SK-N-SH (cell line): ENCODE data around the gene IL21R. TPM values are rescaled to one million over a fixed set of nuclear protein-coding genes. Genes with fewer than 3 reads are reported as not detected.

ENCODE experiments used
- CTCF ChIA-PET: fragments of 300-600, 350-600 bp; formaldehyde crosslinking; extraction: SDS; loops from one replicate; lab custom pipeline; 2021; lab: Yijun Ruan, JAX
- POLR2A ChIA-PET: fragments of 350-600 bp; sonication (Branson Sonifier 250); formaldehyde crosslinking; extraction: SDS; loops from one replicate; lab custom pipeline; 2020; ENCODE audit warnings: antibody characterized with exemption, inconsistent platforms; lab: Yijun Ruan, JAX
- DNase-seq: peaks from one replicate; pipeline ENCODE4 v3.0.0; 2012
- H2AFZ ChIP-seq: fragments of 200-600 bp; sonication (generic); 2 replicates; pipeline ENCODE4 v1.8.1; 2016; ENCODE audit warnings: antibody characterized with exemption, mild to moderate bottlenecking, low read depth
- H3F3A ChIP-seq: fragments of 200-600 bp; sonication (generic); replicated peaks from 2 replicates; pipeline ENCODE3; 2016; ENCODE audit warnings: antibody characterized with exemption, mild to moderate bottlenecking; ENCODE audit not compliant: insufficient read depth
- H3K27ac ChIP-seq, 2 experiments: fragments of 200-500 bp in 1 of 2; fragments of 200-600 bp in 1 of 2; sonication (Bioruptor generic) in 1 of 2; sonication (generic), shearing (Covaris generic) in 1 of 2; 2 replicates each; pipeline versions ENCODE4 v1.5.1 to v1.6.1; 2014 to 2016; ENCODE audit warnings: low read depth in 2 of 2, inconsistent platforms in 1 of 2, low read length in 1 of 2, mild to moderate bottlenecking in 1 of 2, mixed read lengths in 1 of 2
- H3K27me3 ChIP-seq: fragments of 200-600 bp; sonication (generic), shearing (Covaris generic); 2 replicates; pipeline ENCODE4 v1.6.1; 2016; ENCODE audit warnings: mixed run types; ENCODE audit not compliant: insufficient read depth
- H3K36me3 ChIP-seq, 2 experiments: fragments of 200-500 bp in 1 of 2; fragments of 200-600 bp in 1 of 2; sonication (Bioruptor generic) in 1 of 2; sonication (generic) in 1 of 2; replicated peaks in 1 of 2; 2 replicates each; pipeline versions ENCODE3 to v1.5.1; 2014 to 2016; ENCODE audit warnings: low read length in 1 of 2, mild to moderate bottlenecking in 1 of 2; ENCODE audit not compliant: insufficient read depth in 2 of 2, control insufficient read depth in 1 of 2
- H3K4me1 ChIP-seq, 2 experiments: fragments of 200-500 bp in 1 of 2; fragments of 200-600 bp in 1 of 2; sonication (Bioruptor generic) in 1 of 2; sonication (generic), shearing (Covaris generic) in 1 of 2; 2 replicates each; pipeline versions ENCODE4 v1.5.1 to v1.6.1; 2014 to 2016; ENCODE audit warnings: low read depth in 1 of 2, low read length in 1 of 2, mixed run types in 1 of 2; ENCODE audit not compliant: insufficient read depth in 2 of 2, control insufficient read depth in 1 of 2
- H3K4me2 ChIP-seq: fragments of 200-600 bp; sonication (generic), shearing (Covaris generic); 2 replicates; pipeline ENCODE4 v1.6.1; 2017; ENCODE audit warnings: mixed run types
- H3K4me3 ChIP-seq, 2 experiments: fragments of 200-500 bp in 1 of 2; fragments of 200-600 bp in 1 of 2; sonication (Bioruptor generic) in 1 of 2; sonication (generic), shearing (Covaris generic) in 1 of 2; 2 replicates each; pipeline versions ENCODE4 v1.5.1 to v1.8.1; 2014 to 2016; ENCODE audit warnings: low read depth in 2 of 2, inconsistent platforms in 1 of 2, low read length in 1 of 2, mild to moderate bottlenecking in 1 of 2, mixed read lengths in 1 of 2, moderate library complexity in 1 of 2
- H3K79me2 ChIP-seq: fragments of 200-600 bp; sonication (generic); 2 replicates; pipeline ENCODE4 v1.8.1; 2017; ENCODE audit warnings: mild to moderate bottlenecking; ENCODE audit not compliant: insufficient read depth
- H3K9ac ChIP-seq: fragments of 200-600 bp; sonication (generic); 2 replicates; pipeline ENCODE4 v1.6.1; 2017; ENCODE audit warnings: mixed run types
- H3K9me2 ChIP-seq: fragments of 200-600 bp; sonication (generic); 2 replicates; pipeline ENCODE4 v1.6.1; 2017; ENCODE audit warnings: mixed run types
- H3K9me3 ChIP-seq: fragments of 200-600 bp; sonication (generic); 2 replicates; pipeline ENCODE4 v1.6.1; 2017; ENCODE audit warnings: mixed run types, mild to moderate bottlenecking, moderate library complexity
- H4K20me1 ChIP-seq: fragments of 200-600 bp; sonication (generic); 2 replicates; pipeline ENCODE4 v1.6.1; 2017; ENCODE audit warnings: mild to moderate bottlenecking, mixed run types; ENCODE audit not compliant: insufficient read depth
- CHD2 ChIP-seq: fragments of 150-350 bp; IDR thresholded peaks from 2 replicates; pipeline ENCODE4 v1.6.1; 2018; ENCODE audit warnings: low read length; ENCODE audit not compliant: partially characterized antibody
- CTCF ChIP-seq: fragments of 200-600 bp; sonication (generic); IDR thresholded peaks from 2 replicates; pipeline ENCODE4 v1.6.1; 2017; ENCODE audit warnings: antibody characterized with exemption, mild to moderate bottlenecking, moderate library complexity
- EP300 ChIP-seq, 2 experiments: IDR thresholded peaks; 2 replicates each; pipeline versions ENCODE4 v1.4.0 to v1.6.1; 2012; ENCODE audit warnings: borderline replicate concordance in 1 of 2, low read depth in 1 of 2, low read length in 1 of 2
- FOSL2 ChIP-seq: IDR thresholded peaks from 2 replicates; pipeline ENCODE4 v1.4.0; 2012; ENCODE audit warnings: low read depth, mild to moderate bottlenecking, moderate library complexity, borderline replicate concordance
- FOXJ3 ChIP-seq: sonication (generic); formaldehyde crosslinking; IDR thresholded peaks from 2 replicates; pipeline ENCODE4 v1.5.1; 2020; ENCODE audit warnings: mild to moderate bottlenecking, missing genetic modification reagents
- JUND ChIP-seq: IDR thresholded peaks from 2 replicates; pipeline ENCODE4 v1.4.0; 2012
- NRF1 ChIP-seq: IDR thresholded peaks from 2 replicates; pipeline ENCODE4 v1.6.1; 2012; ENCODE audit warnings: low read depth, mild to moderate bottlenecking, low read length
- PBX3 ChIP-seq: IDR thresholded peaks from 2 replicates; pipeline ENCODE4; 2012
- POLR2AphosphoS5 ChIP-seq: IDR thresholded peaks from 2 replicates; pipeline ENCODE4 v1.6.1; 2012; ENCODE audit warnings: low read depth, low read length
- RAD21 ChIP-seq: IDR thresholded peaks from 2 replicates; pipeline ENCODE4 v1.6.1; 2012; ENCODE audit warnings: mild to moderate bottlenecking, low read length
- RCOR1 ChIP-seq: fragments of 150-350 bp; IDR thresholded peaks from 2 replicates; pipeline ENCODE4 v1.6.1; 2017; ENCODE audit warnings: antibody characterized with exemption, low read length
- RFX5 ChIP-seq: IDR thresholded peaks from 2 replicates; pipeline ENCODE4 v1.6.1; 2012; ENCODE audit warnings: mild to moderate bottlenecking, improper control_type of control experiment, low read length
- RXRA ChIP-seq: IDR thresholded peaks from 2 replicates; pipeline ENCODE4 v1.4.0; 2012; ENCODE audit warnings: low read depth, mild to moderate bottlenecking, borderline replicate concordance
- SIN3A ChIP-seq: IDR thresholded peaks from 2 replicates; pipeline ENCODE4 v1.6.1; 2012; ENCODE audit warnings: low read depth, mild to moderate bottlenecking, low read length, moderate library complexity, borderline replicate concordance
- SMC3 ChIP-seq: IDR thresholded peaks from 2 replicates; pipeline ENCODE4 v1.6.1; 2012; ENCODE audit warnings: low read depth, low read length, improper control_type of control experiment
- USF1 ChIP-seq: IDR thresholded peaks from 2 replicates; pipeline ENCODE4 v1.4.0; 2012; ENCODE audit warnings: low read depth, borderline replicate concordance
- YY1 ChIP-seq: IDR thresholded peaks from 2 replicates; pipeline ENCODE4 v1.4.0; 2012; ENCODE audit warnings: low read depth, mild to moderate bottlenecking
- WGBS: methylation state at CpG from one replicate; pipeline ENCODE4 v1.1.6; 2017; ENCODE audit warnings: low lambda C conversion rate; 5-methylcytosine and 5-hydroxymethylcytosine counted together
- polyA plus RNA-seq, 3 experiments: library from polyadenylated mRNA; depleted of rRNA; stranded (reverse); fragments of >200 nt; gene quantifications; 2 replicates each; pipeline ENCODE4 v1.2.3, GENCODE V29; 2012
- TF ChIP-seq, protein P1 (sequence below): fragments of 150-350 bp; IDR thresholded peaks from 2 replicates; pipeline ENCODE4 v1.6.1; 2016; ENCODE audit warnings: mild to moderate bottlenecking, low read depth, low read length
- TF ChIP-seq, protein P2 (sequence below): IDR thresholded peaks from 2 replicates; pipeline ENCODE4 v1.4.0; 2012; ENCODE audit warnings: low read depth

Gene IL21R
- polyA plus RNA-seq, 1 of the 3 experiments (the other 2 are of a cell fraction), result 0.13 TPM

DNA sequence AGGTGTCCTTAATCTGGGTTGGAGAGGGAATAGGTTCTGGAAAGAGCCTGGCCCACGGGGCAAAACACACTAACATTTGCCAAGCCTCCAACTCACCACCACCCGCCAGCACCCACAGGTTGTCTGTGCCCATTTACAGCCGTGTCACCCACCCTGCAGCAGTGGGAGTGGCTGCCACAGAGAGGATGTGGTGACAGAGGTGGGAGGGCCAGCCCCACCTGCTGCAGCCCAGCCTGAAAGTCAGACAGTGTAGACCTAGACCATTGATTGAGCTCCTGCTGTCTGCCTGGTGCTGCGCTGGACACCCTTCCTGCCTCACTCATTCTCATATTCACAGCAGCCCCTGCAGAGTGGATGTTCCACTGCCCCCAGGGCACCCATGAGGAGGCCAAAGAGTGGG is 44.7 kb downstream of the IL21R start:
- no peak overlapping the region for H3K9ac ChIP-seq
- no peaks in the 10 kb centered on the region for H3K79me2 ChIP-seq
- H3K27ac ChIP-seq, result no peak overlapping the region
- no peaks in the 10 kb centered on the region for H3K27me3 ChIP-seq
- H3K9me3 ChIP-seq, result no peaks in the 10 kb centered on the region
- H3K4me3 ChIP-seq, result no peak overlapping the region
- peaks cover 0 to 5% of the 10 kb centered on the region in 2 experiments; a peak in 1 of 4 replicates for H3K4me1 ChIP-seq
- DNase-seq, result no peak
- H3K4me2 ChIP-seq, result no peak overlapping the region
- ChIA-PET POLR2A (no interaction called here), CTCF (no interaction called here)
- no peak overlapping the region for H2AFZ ChIP-seq
- H3K9me2 ChIP-seq, result no peaks in the 10 kb centered on the region
- 47% methylated on average over 4 of the region's 4 CpGs for WGBS
- H3F3A ChIP-seq, result peaks cover 6% of the 10 kb centered on the region
- H3K36me3 ChIP-seq, result no peaks in the 10 kb centered on the region
- TF ChIP-seq YY1 (no peak), RAD21 (no peak), FOSL2 (no peak), EP300 (IDR thresholded peaks at IDR 0.05; ENCODE audit: borderline replicate concordance in 1 of 2, low read depth in 1 of 2, low read length in 1 of 2) (no peak), RFX5 (no peak), RCOR1 (no peak), CTCF (no peak), USF1 (no peak), NRF1 (no peak)
- TF ChIP-seq, protein P1, sequence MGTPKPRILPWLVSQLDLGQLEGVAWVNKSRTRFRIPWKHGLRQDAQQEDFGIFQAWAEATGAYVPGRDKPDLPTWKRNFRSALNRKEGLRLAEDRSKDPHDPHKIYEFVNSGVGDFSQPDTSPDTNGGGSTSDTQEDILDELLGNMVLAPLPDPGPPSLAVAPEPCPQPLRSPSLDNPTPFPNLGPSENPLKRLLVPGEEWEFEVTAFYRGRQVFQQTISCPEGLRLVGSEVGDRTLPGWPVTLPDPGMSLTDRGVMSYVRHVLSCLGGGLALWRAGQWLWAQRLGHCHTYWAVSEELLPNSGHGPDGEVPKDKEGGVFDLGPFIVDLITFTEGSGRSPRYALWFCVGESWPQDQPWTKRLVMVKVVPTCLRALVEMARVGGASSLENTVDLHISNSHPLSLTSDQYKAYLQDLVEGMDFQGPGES, result no peak
- H4K20me1 ChIP-seq, result no peaks in the 10 kb centered on the region

DNA sequence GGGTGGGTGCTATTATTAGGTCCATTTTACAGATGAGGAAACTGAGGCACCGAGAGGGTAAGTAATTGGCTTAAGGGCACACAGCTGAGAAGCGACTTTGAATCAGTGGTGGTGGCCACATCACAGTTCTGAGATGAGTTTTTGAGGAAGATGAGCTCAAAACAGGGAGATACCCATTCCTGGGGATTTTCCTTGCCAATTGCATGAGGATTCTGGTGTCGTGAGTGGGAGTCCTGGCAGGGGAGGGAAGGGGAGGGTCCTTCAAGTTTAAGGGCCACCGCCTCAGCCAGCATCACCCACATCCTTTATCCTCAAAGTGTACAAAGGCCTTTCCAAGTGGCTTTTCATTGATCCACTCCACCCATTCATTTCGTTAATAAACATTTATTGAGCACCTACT is 45.3 kb downstream of the IL21R start:
- Histone ChIP-seq H3K9ac (no peak overlapping the region), H3K36me3 (no peaks in the 10 kb centered on the region), H4K20me1 (no peaks in the 10 kb centered on the region), H3K4me1 (peaks cover 0 to 5% of the 10 kb centered on the region in 2 experiments; a peak in 1 of 4 replicates), H3F3A (peaks cover 6% of the 10 kb centered on the region), H3K27me3 (no peaks in the 10 kb centered on the region), H3K27ac (no peak overlapping the region), H3K4me3 (no peak overlapping the region), H3K9me3 (no peaks in the 10 kb centered on the region), H3K79me2 (no peaks in the 10 kb centered on the region), H2AFZ (no peak overlapping the region), H3K9me2 (no peaks in the 10 kb centered on the region), H3K4me2 (no peak overlapping the region)
- POLR2A ChIA-PET, result no interaction called here
- DNase-seq, result no peak
- CTCF ChIA-PET, result no interaction called here
- 57% methylated on average over 4 of the region's 5 CpGs for WGBS
- TF ChIP-seq, protein P1, result no peak
- no peak for TF ChIP-seq JUND
- no peak for TF ChIP-seq SIN3A
- no peak for TF ChIP-seq FOXJ3 (CRISPR knock-in tag)
- TF ChIP-seq CHD2, result no peak
- TF ChIP-seq, protein P2, sequence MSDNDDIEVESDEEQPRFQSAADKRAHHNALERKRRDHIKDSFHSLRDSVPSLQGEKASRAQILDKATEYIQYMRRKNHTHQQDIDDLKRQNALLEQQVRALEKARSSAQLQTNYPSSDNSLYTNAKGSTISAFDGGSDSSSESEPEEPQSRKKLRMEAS, result no peak
- no peak for TF ChIP-seq RFX5
- no peak for TF ChIP-seq RXRA
- TF ChIP-seq PBX3, result no peak
- TF ChIP-seq SMC3, result no peak
- TF ChIP-seq POLR2AphosphoS5, result no peak
- TF ChIP-seq EP300 (IDR thresholded peaks at IDR 0.05; ENCODE audit: borderline replicate concordance in 1 of 2, low read depth in 1 of 2, low read length in 1 of 2), result no peak
- no peak for TF ChIP-seq CTCF
- TF ChIP-seq FOSL2, result no peak
- TF ChIP-seq YY1, result no peak
- TF ChIP-seq RCOR1, result no peak
